ENCODE measurements around the gene FAM210A. TPM values are rescaled to one million over a fixed set of nuclear protein-coding genes. Genes with fewer than 3 reads are reported as not detected.

The FAM210A gene
- total RNA-seq, 1 experiment from 2014 or later = 29.3 TPM

DNA sequence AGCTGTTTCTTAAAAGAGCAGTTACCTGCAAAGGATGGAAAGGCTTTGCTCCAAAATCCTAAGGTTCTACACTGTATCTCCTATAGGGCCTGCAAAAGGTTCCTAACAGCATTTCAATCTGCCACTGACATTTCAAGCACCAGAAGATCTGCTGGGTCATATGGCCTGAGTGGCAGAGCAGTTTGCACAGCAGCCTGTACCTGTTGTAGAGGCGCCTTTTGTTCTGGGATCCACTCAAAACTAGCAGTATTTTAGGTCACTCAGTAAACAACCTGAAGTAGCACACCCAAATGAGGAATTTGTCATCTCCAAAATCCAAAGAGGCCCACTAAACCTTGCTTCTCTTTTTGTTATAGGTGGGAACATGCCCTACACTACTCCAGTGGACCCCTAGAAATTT is 6.2 kb downstream of the FAM210A start:
- H3K4me2 ChIP-seq = no peak overlapping the region
- DNase-seq = no peak
- no peaks in the 10 kb centered on the region for H3K9me2 ChIP-seq (ENCODE audit: insufficient read depth)
- H3K27me3 ChIP-seq (ENCODE audit: insufficient read depth, low read depth) = no peaks in the 10 kb centered on the region
- TF ChIP-seq, protein P1, sequence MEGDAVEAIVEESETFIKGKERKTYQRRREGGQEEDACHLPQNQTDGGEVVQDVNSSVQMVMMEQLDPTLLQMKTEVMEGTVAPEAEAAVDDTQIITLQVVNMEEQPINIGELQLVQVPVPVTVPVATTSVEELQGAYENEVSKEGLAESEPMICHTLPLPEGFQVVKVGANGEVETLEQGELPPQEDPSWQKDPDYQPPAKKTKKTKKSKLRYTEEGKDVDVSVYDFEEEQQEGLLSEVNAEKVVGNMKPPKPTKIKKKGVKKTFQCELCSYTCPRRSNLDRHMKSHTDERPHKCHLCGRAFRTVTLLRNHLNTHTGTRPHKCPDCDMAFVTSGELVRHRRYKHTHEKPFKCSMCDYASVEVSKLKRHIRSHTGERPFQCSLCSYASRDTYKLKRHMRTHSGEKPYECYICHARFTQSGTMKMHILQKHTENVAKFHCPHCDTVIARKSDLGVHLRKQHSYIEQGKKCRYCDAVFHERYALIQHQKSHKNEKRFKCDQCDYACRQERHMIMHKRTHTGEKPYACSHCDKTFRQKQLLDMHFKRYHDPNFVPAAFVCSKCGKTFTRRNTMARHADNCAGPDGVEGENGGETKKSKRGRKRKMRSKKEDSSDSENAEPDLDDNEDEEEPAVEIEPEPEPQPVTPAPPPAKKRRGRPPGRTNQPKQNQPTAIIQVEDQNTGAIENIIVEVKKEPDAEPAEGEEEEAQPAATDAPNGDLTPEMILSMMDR (conservative IDR thresholded peaks at IDR 0.05) = no peak
- no peak for TF ChIP-seq EZH2 (IDR thresholded peaks at IDR 0.05; ENCODE audit: low read depth)
- no TSS peak for BruUV-seq (replicated peaks)
- CTCF ChIA-PET = no interaction called here
- POLR2A ChIA-PET (ENCODE audit: unreplicated experiment) = interaction anchor here (0.7 kb wide), 1 partner anchor 729 kb away, joined by 3 read pairs; the partner anchor contains the start of gene CEP192
- H3K4me3 ChIP-seq = no peak overlapping the region
- no peaks in the 10 kb centered on the region for H3K9me3 ChIP-seq (ENCODE audit: insufficient read depth, low read depth)
- H3K79me2 ChIP-seq (ENCODE audit: low read depth) = peaks cover 100% of the 10 kb centered on the region
- intact Hi-C loops (cut with micrococcal nuclease; ENCODE audit: unreplicated experiment) = no loop called here
- H3K4me1 ChIP-seq (replicated peaks; ENCODE audit: insufficient read depth) = peaks cover 11% of the 10 kb centered on the region
- H3K36me3 ChIP-seq (ENCODE audit: low read depth) = peaks cover 9% of the 10 kb centered on the region; the same call in 1 of the 2 replicates
- H3K27ac ChIP-seq = no peak overlapping the region
- H2AFZ ChIP-seq = no peak overlapping the region
- no peaks in the 10 kb centered on the region; the same call in 1 of the 2 replicates for H4K20me1 ChIP-seq (ENCODE audit: insufficient read depth)
- no peaks in the 10 kb centered on the region for H3F3A ChIP-seq (ENCODE audit: insufficient read depth, low read depth)

DNA sequence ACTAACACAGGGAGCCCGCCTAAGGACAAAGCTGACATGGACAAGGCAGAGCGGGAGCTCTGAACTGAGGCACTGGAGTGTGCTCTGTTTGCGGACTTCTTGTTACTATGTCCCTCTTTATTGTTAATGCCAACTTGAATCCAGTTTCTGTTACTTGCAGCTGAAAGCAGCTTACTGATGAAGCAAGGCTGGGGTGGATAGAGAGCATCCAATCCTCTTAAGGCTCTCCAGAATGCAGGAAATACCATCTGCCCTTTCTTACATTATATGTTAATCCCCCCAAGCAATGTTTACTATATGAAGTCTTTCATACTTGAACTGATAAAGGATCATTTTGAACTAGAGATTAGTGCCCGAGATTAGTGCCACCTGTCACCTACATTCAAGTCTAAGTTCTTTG is 9.4 kb downstream of the FAM210A start:
- intact Hi-C loops (cut with micrococcal nuclease; ENCODE audit: unreplicated experiment) = no loop called here
- Histone ChIP-seq H3K79me2 (ENCODE audit: low read depth) (peaks cover 99% of the 10 kb centered on the region), H3K9me3 (ENCODE audit: insufficient read depth, low read depth) (no peaks in the 10 kb centered on the region), H3K27me3 (ENCODE audit: insufficient read depth, low read depth) (no peaks in the 10 kb centered on the region), H3K36me3 (ENCODE audit: low read depth) (peaks cover 9% of the 10 kb centered on the region; the same call in 1 of the 2 replicates), H3K27ac (no peak overlapping the region), H3K9me2 (ENCODE audit: insufficient read depth) (no peaks in the 10 kb centered on the region), H3K4me1 (replicated peaks; ENCODE audit: insufficient read depth) (no peaks in the 10 kb centered on the region), H3F3A (ENCODE audit: insufficient read depth, low read depth) (no peaks in the 10 kb centered on the region), H2AFZ (no peak overlapping the region), H3K4me3 (no peak overlapping the region), H4K20me1 (ENCODE audit: insufficient read depth) (no peaks in the 10 kb centered on the region; the same call in 1 of the 2 replicates), H3K4me2 (no peak overlapping the region)
- POLR2A ChIA-PET (ENCODE audit: unreplicated experiment) = no interaction called here
- peak in 1 of 2 experiments; percentile 16 for DNase-seq
- TF ChIP-seq, protein P1 (conservative IDR thresholded peaks at IDR 0.05) = no peak
- no peak for TF ChIP-seq EZH2 (IDR thresholded peaks at IDR 0.05; ENCODE audit: low read depth)
- CTCF ChIA-PET = no interaction called here
- BruUV-seq (replicated peaks) = no TSS peak

DNA sequence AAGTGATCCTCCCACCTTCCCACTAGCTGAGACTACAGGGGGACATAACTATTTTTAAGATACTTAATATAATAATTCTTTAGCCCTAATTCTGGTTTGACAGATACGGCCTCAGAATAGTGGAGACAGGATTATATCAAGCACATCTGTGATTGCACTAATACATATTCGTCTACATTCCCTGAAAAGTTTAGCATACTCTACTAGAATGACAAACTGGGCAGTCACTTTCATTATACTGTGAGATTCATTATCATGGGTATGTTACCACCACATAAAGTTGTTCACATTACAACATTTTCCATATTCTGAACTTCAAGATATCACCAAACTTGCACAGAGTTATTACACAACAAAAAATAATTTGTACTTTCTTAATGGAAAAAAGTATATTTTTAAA is 11.0 kb downstream of the FAM210A start:
- H3F3A ChIP-seq (ENCODE audit: insufficient read depth, low read depth) = peaks cover 13% of the 10 kb centered on the region
- H3K36me3 ChIP-seq (ENCODE audit: low read depth) = peaks cover 9% of the 10 kb centered on the region; the same call in 1 of the 2 replicates
- no peak overlapping the region for H3K4me3 ChIP-seq
- peaks cover 93% of the 10 kb centered on the region for H3K79me2 ChIP-seq (ENCODE audit: low read depth)
- H4K20me1 ChIP-seq (ENCODE audit: insufficient read depth) = no peaks in the 10 kb centered on the region; the same call in 1 of the 2 replicates
- TF ChIP-seq, protein P1 (conservative IDR thresholded peaks at IDR 0.05) = no peak
- no peak for TF ChIP-seq EZH2 (IDR thresholded peaks at IDR 0.05; ENCODE audit: low read depth)
- H3K9me3 ChIP-seq (ENCODE audit: insufficient read depth, low read depth) = no peaks in the 10 kb centered on the region
- H3K9me2 ChIP-seq (ENCODE audit: insufficient read depth) = no peaks in the 10 kb centered on the region
- H3K27ac ChIP-seq = no peak overlapping the region
- no peak for DNase-seq
- no peak overlapping the region for H2AFZ ChIP-seq
- ChIA-PET CTCF (no interaction called here), POLR2A (ENCODE audit: unreplicated experiment) (no interaction called here)
- peaks cover 14% of the 10 kb centered on the region for H3K4me1 ChIP-seq (replicated peaks; ENCODE audit: insufficient read depth)
- H3K4me2 ChIP-seq = no peak overlapping the region
- no peaks in the 10 kb centered on the region for H3K27me3 ChIP-seq (ENCODE audit: insufficient read depth, low read depth)
- BruUV-seq (replicated peaks) = no TSS peak
- intact Hi-C loops (cut with micrococcal nuclease; ENCODE audit: unreplicated experiment) = no loop called here
